GM19099 (cell line): ENCODE results near the gene PMM1.

Experiments used
- POLR2A ChIP-seq: IDR thresholded peaks from 3 replicates; pipeline ENCODE4 v1.6.1; 2011; ENCODE audit warnings: low read depth; ENCODE audit not compliant: insufficient read length; ENCODE audit errors: extremely low read depth

The PMM1 gene

DNA sequence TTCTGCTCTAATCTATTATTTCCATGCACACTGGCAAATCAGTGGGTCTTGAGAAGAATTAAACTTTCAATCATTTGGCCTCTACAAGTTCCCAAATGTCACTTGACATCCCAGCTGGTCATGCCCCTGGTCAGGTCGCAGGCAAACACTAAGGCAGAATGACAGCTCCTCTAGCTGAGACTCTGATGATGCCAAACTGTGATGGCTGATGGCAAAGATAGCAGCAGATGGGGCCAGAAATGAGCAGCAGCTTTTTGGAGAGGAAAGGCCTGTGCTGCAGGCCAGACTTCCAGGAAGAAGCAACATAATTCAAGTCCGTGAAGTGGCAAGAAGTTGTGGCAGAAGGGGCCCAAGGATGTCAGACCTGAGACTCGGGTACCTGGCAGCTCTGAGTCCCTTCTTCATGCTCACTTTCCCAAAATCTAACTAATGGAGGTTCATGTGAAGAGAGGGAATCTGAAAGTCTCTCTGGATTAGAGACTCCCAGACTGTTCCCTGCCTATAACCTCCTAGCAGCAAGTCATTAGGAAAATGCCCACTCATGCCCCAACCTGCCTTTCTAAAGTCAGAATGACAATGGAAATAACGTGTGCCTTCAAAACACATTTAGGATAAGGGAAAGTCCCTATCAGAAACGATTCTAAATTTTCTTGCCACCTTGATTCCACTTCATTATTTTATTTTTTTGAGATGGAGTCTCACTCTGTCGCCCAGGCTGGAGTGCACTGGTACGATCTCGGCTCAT lies 9.4 kb upstream of the PMM1 start:
- TF ChIP-seq POLR2A = no peak

DNA sequence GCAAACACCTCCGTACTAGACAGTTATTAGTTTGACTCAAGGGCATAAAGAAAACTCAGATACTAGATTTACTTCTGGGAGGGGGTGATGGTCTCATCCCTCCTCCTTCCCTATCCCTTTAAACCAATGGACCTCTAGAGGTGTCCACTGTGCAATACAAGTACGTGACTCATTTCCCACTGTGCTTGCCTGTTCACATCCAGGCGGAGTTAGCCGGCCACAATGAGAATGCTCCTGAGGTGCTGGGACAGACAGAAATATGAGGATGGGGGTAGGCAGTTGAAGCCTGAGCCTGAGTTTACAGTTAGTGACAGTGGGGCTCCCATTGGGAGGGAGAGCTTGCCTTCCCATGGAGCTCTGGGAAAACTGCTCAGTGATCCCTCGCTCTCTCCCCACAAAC lies 8.4 kb upstream of the PMM1 start:
- no peak for TF ChIP-seq POLR2A

DNA sequence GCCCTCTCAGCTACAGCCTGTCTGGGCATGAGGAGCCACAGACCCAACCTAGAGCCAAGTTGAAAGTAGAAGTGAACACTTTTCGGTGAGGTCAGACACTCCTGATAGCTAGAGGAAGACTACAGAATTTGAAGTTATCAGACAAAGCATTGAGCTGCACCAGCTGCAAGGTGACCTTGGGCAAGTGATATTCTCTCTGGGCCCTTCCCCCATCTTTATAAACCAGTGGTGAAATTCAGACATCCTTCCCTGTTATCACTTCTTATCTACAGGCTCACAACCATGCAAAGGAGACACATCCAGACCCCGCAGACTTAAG lies 8.0 kb upstream of the PMM1 start:
- TF ChIP-seq POLR2A = no peak

DNA sequence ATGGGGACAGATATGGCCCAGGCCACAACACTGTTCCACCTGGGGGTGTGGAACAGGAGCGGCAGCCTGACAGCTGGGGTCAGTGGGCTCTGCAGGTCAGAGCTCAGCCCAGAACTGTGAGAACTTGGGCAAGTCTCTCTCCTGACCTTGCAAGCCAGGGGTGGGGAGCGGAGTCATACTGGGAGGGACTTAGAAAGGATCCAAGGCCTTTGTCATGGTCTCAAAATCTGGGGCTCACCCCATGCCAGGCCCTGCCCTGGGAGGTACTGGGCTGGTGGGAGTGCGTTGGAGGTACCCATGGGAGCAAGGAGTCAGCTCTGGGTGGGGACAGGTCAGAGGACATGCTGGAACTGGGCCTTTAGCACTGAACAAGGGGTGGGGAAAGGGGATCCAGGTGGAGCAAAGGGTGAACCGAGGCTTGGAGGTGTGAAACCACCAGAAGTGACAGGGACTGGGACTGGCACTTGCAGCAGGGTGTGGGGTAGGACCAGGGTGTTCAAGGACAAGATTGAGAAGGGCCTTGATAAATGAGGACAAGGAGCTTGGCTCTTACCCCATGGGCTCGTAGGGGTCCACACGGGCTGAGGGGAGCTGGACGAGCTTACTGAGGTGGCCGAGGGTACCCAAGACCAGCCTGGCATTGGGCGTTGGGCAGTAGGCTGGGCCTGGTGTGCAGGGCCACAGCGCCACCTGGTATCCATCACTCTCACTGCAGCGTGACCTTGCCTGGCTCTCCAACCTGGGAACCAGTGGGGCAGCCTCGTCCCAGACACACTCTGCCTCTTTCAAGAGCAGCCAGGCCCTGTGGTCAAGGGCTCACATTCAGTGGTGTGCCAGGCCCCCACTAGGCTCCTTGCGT lies 7.4 kb upstream of the PMM1 start:
- no peak for TF ChIP-seq POLR2A

DNA sequence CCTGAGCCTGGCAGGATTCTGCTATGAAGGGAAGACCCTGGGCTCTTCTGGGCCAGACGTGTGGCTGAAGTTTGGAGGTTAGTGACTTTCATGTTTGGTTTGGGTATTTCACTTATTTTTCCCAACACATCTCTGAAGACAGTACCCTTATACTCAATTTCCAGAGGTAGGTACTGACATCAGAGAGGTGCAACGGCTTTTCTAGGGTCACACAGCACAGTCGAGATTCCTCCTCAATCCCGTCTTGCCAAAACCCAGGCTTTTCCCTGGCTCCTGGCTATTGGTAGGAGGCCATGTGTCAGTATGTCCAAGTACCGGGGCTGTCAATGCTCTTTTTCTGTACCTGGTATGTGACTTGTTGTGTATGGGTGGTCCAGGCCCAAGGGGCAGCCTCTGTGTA lies 6.1 kb upstream of the PMM1 start:
- no peak for TF ChIP-seq POLR2A

- TF ChIP-seq POLR2A = no peak
Observed at GRCh38 chr22:41587347-41587723, 2.3 kb downstream of the PMM1 start.

DNA sequence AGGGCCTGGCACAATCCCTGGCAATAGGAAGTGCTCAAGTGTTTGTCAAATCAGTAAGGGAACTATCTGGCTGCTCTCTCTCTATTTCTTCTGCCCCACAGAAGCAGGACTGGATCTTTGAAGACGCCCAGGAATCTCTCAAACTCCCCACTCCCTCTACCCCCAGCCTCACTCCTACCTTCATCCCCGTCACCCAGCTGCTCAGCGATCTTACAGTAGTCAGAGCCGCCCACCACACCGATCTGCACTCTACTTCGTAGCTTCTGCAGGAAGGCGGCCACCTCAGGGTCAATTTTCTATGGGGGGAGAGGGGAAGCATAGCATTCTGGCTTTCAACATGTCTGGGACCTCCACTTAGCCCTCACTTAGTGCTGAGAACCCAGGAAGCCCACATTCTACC lies 3.7 kb downstream of the PMM1 start:
- TF ChIP-seq POLR2A = no peak

DNA sequence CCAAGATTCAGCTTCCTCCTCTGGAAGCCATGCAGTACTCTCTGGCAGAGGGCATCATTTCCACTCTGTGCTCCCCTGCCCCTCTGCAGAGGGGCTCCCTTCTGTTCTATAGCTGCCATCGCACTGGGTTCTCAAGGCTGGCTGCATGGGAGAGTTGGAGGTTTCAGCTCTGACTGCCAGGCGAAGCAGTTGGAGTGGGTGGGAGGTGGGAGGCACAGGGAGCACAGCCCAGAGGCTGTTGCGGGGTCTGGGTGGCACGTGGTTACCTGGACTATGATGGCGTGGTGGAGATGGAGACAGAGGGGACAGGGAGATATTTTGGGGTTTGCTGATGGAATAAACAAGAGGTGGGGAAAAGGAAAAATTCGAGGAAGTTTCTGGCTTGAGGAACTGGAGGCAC lies 4.8 kb downstream of the PMM1 start:
- TF ChIP-seq POLR2A = no peak

DNA sequence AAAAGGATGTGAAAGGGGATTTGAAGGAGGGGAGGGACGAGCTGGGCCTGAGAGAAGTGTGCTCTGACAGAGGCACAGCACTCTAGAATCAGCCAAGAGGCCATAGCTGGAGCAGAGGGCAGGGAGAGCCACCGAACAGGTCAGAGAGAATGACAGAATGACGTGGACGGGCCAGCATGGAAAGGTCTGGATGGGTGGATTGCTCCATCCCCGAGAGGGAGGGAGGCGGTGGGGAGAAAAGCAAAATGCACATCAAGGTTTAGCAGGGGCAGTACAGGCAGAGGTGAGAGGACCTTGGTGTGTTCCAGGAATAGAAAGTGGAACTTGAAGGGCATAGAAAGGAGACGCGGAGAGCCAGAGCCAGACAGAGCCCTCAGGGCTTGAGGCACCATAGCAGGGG lies 6.9 kb downstream of the PMM1 start:
- TF ChIP-seq POLR2A = no peak

DNA sequence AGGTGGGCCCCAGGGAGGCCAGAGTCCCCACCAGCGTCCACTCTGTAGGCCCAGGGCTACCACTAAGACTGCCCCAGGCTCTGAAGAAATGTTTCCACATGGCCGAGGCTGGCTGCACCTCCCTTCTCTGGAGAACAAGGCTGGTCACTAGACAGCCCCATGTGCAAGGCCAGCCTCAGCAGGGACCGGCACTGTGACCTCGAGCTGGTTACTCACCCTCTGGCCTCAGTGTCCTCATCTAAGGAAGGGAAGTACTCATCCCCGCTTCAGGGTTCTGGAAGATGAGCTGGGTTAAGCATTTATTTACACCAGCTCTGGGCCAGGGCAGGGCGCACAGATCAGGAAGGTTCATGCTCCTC lies 9.7 kb downstream of the PMM1 start:
- no peak for TF ChIP-seq POLR2A

- TF ChIP-seq POLR2A = no peak
Observed at GRCh38 chr22:41579297-41579996, 10.2 kb downstream of the PMM1 start.

DNA sequence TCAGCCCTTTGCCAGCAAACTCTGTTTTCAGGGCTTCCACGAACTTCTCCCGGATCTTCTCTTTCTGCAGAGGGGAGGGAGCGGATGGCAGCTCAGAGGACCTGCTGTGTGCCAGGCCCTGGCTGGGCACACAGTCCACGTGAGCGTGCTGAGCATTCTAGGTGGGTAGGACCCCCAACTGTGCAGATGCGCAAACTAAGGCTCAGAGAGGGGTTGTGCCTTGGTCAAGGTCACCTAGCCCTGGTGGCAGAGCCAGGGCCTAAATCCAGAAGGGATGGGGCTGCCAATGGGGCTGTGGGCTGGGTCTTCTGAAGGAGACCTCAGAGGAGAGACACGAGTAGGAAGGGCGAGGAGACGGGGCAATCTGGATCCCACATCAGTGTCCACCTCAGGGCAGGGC lies 10.8 kb downstream of the PMM1 start:
- TF ChIP-seq POLR2A = no peak

GRCh38 chr22:41578114-41578513 lies 11.5 kb downstream of the PMM1 start:
- no peak for TF ChIP-seq POLR2A

- no peak for TF ChIP-seq POLR2A
Observed at GRCh38 chr22:41576877-41577276, 12.8 kb downstream of the PMM1 start.

DNA sequence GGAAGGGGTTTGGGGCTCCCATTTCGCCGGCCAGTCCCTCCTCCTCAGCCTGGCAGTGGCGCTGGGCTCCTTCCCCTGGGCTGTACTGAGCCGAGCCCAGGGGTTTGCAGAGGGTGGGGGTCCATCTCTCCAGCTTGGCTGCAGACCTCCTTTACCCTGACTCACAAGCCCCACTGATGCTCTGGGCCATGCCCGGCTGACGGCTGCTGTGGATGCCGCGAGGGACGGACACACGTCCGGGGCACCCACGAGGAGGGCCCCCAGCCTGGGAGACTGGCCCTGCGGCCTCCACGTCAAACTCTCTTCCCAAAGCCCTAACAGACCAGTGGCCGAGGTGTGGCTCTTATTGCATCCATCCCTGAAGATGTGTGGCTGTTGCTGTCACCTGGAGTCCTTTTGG lies 14.1 kb downstream of the PMM1 start:
- TF ChIP-seq POLR2A = no peak

DNA sequence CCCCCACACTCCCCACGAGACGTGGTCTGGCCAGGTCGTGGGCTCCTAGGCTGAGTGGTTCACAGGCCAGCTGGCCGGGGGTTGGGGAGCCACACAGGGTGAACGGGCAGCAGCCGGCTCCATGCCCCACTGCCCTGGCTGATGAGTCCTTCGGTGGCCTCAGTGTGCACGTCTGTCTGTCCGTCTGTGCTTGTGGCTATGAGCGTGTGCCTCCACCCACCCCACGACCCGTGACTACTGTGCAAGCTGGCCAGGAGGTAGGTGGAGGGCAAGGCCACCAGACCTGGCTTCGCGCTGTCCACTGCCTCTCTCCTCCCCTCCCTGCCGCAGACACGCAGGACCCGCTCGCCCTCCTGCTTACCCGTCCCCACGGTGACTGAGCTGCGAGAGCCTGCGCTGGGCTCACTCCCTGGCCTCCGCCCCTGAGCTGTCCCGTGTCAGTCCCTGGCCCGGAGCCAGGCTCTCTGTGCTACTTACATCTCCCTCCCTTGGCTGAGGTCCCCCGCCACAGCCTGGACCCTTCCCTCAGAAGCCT lies 14.7 kb downstream of the PMM1 start:
- no peak for TF ChIP-seq POLR2A
